ENCODE measurements around the gene TBX1. TPM values are rescaled to one million over a fixed set of nuclear protein-coding genes. Genes with fewer than 3 reads are reported as not detected.

TBX1 gene
- polyA plus RNA-seq, 5 donors, result 6.9 to 16.8 (median 8.5) TPM

DNA sequence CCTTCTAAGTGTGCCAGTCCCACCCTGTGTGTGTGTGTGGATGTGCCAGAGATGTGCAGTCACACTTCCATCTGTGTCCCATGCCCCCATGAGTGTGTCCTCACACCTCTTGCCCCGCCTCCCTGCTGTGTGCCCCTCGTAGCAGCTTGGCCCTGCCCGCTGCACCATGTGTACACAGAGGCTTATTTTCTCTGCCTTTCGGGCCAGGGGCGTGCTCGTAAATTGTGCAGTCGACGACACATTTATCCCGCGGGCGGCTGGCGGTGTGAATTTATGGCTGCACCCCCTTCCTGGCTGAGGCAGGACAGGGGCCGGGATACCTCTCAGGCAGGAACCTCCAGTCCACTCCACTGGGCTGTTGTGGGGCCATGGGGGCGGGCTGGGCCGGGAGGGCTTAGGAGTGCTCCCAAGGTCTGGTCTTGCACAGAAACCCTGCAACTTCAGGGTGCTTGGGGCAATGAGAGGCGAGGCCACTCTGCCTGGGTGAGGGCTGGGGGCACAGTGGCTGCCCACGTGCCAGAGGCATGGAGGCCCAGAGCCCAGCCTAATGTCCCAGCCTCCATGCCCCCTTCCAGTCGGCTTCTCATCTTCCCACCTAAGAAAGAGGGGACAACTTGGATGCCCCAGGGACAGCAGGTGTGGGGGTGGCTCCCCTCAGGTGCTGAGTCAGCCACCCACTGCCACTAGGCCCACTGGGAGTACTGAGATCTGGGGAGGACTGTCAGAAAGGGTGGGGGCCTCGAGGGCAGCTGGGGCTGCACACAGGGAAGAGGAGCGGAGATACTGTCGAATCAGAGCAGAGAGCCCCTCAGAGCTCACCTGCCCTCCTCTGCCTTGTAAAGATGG lies 24.7 kb upstream of the TBX1 start:
- no peak for DNase-seq

GRCh38 chr22:19737846-19738663 lies 22.5 kb upstream of the TBX1 start:
- DNase-seq, result no peak

DNA sequence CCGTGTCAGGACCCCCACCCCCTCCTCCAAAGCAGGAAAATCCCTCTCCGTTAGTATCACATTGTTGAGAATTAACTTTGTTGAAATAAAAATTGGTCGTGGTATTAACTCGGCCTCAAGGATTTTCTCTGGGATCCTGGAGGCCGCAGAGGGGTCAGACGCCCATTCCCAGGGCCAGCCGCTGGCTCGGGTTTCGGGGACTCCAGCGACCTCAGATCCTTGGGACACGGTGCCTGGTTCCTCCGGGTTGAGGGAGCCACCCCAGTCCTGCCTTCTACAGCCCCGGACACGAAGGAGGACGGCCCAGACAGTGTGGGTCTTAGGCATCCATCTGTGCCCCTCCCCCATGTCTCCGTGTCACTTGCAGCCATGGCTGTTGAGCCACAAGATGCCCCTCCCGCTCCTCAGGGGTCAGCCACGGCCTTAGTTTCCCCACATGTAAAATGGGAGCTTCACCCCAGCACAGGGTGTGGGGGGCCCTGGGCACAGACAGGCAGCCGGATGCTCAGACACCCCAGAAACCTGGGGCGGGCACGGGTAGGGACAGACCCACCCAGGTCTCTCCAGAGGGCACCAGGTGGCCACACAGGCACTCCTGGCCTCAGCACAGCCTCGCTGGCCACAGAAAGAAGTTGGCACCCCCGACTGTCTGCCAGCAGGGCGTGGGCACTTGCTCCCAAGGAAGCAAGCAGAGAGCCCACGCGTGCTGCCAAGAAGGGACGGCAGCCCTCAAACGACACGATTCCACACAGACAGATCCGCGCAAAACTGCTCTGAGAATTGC lies 21.7 kb upstream of the TBX1 start:
- no peak for DNase-seq

DNA sequence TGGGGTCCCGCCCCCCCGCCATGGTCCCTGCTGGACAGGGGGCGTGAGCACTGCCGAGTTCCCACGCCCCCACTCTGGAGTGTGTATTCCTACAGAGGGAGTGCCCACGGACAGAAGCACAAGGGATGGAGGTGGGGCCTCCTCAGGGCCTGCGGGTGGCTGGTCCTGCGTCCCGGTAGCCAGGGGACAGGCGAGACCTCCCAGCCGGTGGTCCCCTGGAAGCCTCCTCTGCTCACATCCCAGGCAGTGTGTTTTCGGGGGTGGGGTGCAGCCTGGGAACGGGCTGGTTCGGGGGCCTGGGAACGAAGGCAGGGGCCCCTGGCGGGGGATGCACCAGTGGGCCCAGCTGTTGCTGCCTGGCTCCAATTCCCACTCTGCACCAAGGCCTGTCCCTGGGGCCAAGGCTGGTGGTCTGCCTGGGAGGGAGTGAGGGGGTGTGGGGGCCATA lies 21.1 kb upstream of the TBX1 start:
- DNase-seq, result no peak

DNA sequence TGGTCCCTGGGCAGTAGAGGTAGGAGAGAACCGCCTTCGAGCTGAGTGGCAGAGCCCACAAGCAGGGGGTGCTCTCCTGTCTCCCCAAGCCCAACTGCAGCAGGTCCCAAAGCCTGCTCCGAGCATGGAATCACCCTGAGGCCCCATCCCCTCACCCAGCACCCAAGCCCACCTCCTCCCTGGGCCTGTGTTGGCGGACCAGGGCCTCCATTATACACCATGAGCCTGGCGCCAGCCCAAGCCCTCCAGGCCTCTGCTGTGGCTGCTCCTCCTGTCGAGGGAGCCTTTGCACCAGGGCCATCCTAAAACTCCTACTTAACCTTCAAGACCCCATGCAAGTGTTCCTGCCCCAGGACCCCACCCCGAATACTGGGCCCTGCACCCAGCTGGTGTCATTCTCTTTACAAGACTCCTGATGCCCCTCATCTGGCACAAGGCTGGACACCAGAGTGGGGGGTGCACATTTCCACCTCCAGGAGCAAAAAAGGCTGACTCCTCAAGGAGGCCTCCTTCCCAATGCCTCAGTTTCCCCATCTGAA lies 20.6 kb upstream of the TBX1 start:
- no peak for DNase-seq

- no peak for DNase-seq
These were observed 20.0 kb upstream of the TBX1 start for GRCh38 chr22:19740586-19740985.

- DNase-seq, result no peak
These were observed 19.5 kb upstream of the TBX1 start for GRCh38 chr22:19741053-19741452.

GRCh38 chr22:19742160-19743066 lies 18.2 kb upstream of the TBX1 start:
- DNase-seq, result no peak

DNA sequence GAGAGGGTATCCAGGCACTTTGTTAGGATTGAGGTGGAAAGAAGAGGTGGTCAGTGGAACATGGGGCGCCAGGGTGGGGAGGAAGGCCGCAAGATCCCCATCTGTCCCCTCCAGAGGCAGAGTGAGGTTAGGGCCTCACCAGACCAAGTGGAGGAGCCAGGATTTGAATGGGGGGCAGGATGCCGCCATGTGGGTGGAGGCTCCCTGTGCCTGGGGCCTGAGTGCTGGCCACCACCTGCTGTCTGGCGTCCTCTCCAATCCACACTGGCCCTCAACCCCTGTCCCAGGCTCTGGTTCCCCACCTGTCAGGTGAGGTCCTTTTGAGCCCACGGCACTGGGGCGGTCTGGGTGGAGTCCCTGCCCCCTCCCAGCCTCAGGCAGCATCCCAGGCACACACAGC lies 17.5 kb upstream of the TBX1 start:
- DNase-seq, result no peak

- no peak for DNase-seq
These were observed 16.9 kb upstream of the TBX1 start for GRCh38 chr22:19743651-19744050.

DNA sequence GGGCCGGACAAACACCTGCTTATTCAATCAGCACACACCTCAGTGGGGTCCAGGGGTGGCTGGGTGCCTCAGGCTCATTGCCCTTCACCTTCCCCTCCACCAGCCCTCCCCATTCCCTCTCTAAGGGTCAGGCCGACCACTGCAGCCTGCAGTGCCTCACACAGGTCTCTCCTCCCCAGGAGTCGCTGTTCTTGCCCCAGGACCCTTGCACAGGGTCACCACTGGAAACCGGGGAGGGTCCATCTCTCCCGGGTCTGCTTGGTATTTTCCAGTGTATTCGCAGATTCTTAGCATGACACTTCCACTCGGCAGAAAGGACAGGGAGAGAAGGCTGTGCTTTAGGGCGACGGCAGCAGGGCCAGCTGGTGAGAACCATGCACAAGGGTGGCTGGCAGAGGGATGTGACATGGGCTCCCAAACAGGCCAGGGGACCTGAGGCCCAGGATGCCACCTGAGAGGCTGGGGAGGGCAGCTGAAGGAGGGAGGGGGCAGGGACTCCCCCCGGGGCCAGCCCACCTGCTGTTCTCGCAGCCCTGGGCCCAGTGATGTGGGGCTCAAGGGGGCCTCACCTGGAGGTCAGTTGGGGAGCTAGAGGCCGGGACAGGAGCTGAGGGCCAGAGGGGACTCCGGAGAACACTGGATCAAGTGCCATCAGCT lies 16.1 kb upstream of the TBX1 start:
- DNase-seq, result no peak

DNA sequence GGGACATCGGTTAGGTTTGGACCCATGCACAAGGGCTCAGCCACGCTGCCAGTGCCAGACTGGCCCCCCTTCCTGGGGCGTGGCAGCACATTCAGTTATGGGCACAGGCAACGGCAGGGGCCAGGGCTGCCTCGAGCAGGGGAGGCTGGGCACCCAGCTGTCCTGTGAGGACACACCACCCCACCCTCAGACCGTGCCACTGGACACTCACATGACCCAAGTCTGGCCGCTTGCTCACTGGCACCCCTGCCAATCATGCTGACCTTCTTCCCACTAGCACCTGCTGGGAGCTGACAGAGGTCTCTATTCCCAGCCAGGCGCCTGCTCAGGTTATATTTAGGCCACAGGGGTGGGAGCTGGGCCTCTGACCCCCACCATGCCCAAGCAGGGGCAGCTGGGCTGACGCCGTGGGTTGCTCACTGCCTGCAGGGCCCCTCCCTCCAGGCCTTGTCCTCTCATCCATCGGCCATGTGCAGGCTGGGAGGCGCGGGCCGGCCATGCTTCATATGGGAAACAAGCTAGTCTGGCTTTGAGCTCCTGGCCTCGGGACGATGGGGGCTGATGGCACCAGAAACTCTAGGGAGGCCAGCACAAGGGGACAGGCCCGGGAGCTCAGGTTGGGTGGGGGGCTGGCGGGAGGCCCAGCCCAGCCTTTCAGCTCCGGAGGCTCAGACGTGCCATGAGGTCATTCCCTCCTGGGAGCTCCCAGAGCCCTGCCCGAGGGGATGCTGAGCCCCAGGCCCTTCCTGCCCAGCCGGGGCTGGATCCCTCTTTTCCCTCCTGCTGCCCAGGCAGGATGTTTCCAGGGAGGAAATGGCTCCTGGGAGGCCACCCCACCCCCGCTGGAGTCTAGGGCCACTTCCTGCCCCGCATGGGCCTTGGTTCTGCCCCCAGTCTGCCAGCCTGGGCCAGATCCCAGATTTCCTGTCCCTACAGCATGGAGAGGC lies 15.2 kb upstream of the TBX1 start:
- no peak for DNase-seq

GRCh38 chr22:19746726-19747125 lies 13.9 kb upstream of the TBX1 start:
- DNase-seq, result no peak

GRCh38 chr22:19747551-19747950 lies 13.0 kb upstream of the TBX1 start:
- DNase-seq, result no peak

- DNase-seq, result no peak
These were observed 12.4 kb upstream of the TBX1 start for GRCh38 chr22:19748139-19748538.

DNA sequence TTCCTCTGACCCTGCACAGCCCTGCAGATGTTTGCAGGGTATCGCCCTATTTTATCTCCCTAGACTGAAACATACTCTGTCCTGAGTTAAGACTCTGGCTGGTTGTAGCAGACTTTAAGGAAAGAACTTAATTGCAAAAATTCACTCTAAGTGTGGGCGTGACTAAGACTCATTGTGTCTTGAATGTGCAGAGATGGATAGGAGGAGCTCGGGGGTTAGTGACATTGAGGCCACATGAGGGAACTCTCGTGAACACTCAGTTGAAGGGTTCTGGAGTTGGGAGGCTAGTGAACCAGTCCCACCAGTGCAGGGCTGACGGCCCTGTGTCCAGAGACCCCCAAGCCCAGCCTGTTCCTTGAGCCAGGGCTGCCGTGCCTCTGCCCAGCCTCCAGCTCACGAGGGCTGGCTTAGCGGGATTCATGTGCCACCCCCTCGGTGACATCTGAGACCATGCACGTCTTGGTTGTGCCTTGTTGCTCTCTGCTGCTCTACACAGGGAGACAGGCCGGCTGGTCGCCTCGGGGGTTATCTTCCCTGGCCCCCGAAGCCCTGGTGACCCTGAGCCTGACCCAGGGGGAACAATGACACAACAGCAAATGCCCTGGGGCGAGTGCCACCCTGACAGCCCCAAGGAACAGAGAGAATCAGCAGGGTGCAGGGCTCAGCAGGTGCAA lies 11.4 kb upstream of the TBX1 start:
- no peak for DNase-seq

DNA sequence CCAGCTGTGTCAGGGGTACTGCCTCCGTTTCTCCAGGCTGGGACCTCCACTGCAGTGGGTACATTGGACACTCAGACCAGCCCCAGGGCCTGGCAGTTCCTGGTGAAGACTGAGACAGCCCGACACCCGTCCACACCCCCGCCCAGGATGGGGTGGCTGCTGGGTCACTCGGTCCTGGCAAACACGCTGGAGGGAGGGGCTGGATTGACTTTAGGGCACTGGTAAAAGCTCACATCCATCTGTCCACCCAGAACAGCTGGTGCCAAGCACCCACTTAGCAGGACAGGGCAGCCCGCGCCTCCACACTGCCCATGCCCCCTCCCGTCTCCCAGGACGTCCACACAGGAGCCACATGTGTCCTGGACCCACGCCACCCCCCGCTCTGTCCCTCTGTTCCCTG lies 10.7 kb upstream of the TBX1 start:
- DNase-seq, result no peak
